ENCODE data around the gene SCG3.
A peak's percentile ranks its signal among the peaks of the same experiment; 100 is the strongest.

Gene SCG3

GRCh38 chr15:51680321-51680720 is 982 bp upstream of the SCG3 start:
- no peak for DNase-seq

GRCh38 chr15:51687565-51687964 is 6.3 kb downstream of the SCG3 start:
- DNase-seq = no peak

- DNase-seq = no peak
Measured at GRCh38 chr15:51688863-51689262, 7.6 kb downstream of the SCG3 start.

GRCh38 chr15:51692154-51692553 is 10.9 kb downstream of the SCG3 start:
- no peak for DNase-seq

- no peak for DNase-seq
Measured at GRCh38 chr15:51696566-51696965, 15.3 kb downstream of the SCG3 start.

- no peak for DNase-seq
Measured at GRCh38 chr15:51697163-51697562, 15.9 kb downstream of the SCG3 start.

GRCh38 chr15:51699373-51699772 is 18.1 kb downstream of the SCG3 start:
- DNase-seq = no peak

GRCh38 chr15:51702710-51703109 is 21.4 kb downstream of the SCG3 start:
- no peak for DNase-seq

GRCh38 chr15:51706291-51706690 is 25.0 kb downstream of the SCG3 start:
- DNase-seq = no peak

GRCh38 chr15:51706926-51707608 is 25.8 kb downstream of the SCG3 start:
- DNase-seq = no peak

GRCh38 chr15:51708013-51708412 is 26.7 kb downstream of the SCG3 start:
- DNase-seq = no peak

- DNase-seq = no peak
Measured at GRCh38 chr15:51709031-51709430, 27.7 kb downstream of the SCG3 start.

GRCh38 chr15:51714162-51714561 is 32.9 kb downstream of the SCG3 start:
- DNase-seq = no peak

- DNase-seq = no peak
Measured at GRCh38 chr15:51714911-51715310, 33.6 kb downstream of the SCG3 start.

GRCh38 chr15:51718219-51718618 is 36.9 kb downstream of the SCG3 start:
- no peak for DNase-seq

- no peak for DNase-seq
Measured at GRCh38 chr15:51718746-51719145, 37.4 kb downstream of the SCG3 start.

GRCh38 chr15:51720201-51720995 is 39.1 kb downstream of the SCG3 start:
- DNase-seq = no peak

- no peak for DNase-seq
Measured at GRCh38 chr15:51721199-51721960, 40.1 kb downstream of the SCG3 start.

- no peak for DNase-seq
Measured at GRCh38 chr15:51724199-51724598, 42.9 kb downstream of the SCG3 start.

GRCh38 chr15:51724673-51725072 is 43.4 kb downstream of the SCG3 start:
- no peak for DNase-seq

- peak; percentile 45 for DNase-seq
Measured at GRCh38 chr15:51726302-51727073, 45.2 kb downstream of the SCG3 start.

GRCh38 chr15:51727141-51727897 is 46.0 kb downstream of the SCG3 start:
- no peak for DNase-seq
